ENCODE results near the gene MRGPRD. TPM values are rescaled to one million over a fixed set of nuclear protein-coding genes. Genes with fewer than 3 reads are reported as not detected.

Gene MRGPRD
- total RNA-seq, 1 experiment from 2014 or later: not detected

GRCh38 chr11:68938816-68939582 lies 41.8 kb downstream of the MRGPRD start:
- TF ChIP-seq CREM (CRISPR knock-in tag; IDR thresholded peaks at IDR 0.05) (no peak), NR1H2 (CRISPR knock-in tag; IDR thresholded peaks at IDR 0.05) (no peak), STAT6 (CRISPR knock-in tag; conservative IDR thresholded peaks at IDR 0.05; ENCODE audit: low read depth) (no peak), ZNF263 (CRISPR knock-in tag; IDR thresholded peaks at IDR 0.05; ENCODE audit: low read depth) (no peak), FOXJ3 (CRISPR knock-in tag; IDR thresholded peaks at IDR 0.05; ENCODE audit: borderline replicate concordance) (no peak), EMX1 (CRISPR knock-in tag; IDR thresholded peaks at IDR 0.05) (no peak)
- Mint-ChIP-seq H3K9me3 (no peaks in the 10 kb centered on the region), H3K4me3 (no peak overlapping the region), H3K27me3 (ENCODE audit: low read depth) (no peaks in the 10 kb centered on the region), H3K36me3 (peaks cover 14% of the 10 kb centered on the region; the same call in 1 of the 2 replicates), H3K4me1 (no peaks in the 10 kb centered on the region), H3K27ac (peak overlapping the region; percentile 75)
- DNase-seq (ENCODE audit: low spot score) (no peak), ATAC-seq (no peak)
- CTCF ChIA-PET: interaction anchor here (1.9 to 3.1 kb wide), 2 partner anchors 11 to 17 kb away, joined by 7 to 16 read pairs; no protein-coding TSS in a partner anchor
- POLR2A ChIA-PET: interaction anchor here (0.5 kb wide), 1 partner anchor 139 kb away, joined by 3 read pairs; no protein-coding TSS in a partner anchor

- H3K36me3 Mint-ChIP-seq: peaks cover 14% of the 10 kb centered on the region; the same call in 1 of the 2 replicates
- CTCF ChIA-PET: no interaction called here
- no peak overlapping the region for H3K4me3 Mint-ChIP-seq
- peak overlapping the region; percentile 75; the same call in 1 of the 2 replicates for H3K27ac Mint-ChIP-seq
- TF ChIP-seq ATF6 (CRISPR knock-in tag; IDR thresholded peaks at IDR 0.05): no peak
- TF ChIP-seq ZNF416 (CRISPR knock-in tag; IDR thresholded peaks at IDR 0.05): no peak
- TF ChIP-seq JUN (CRISPR knock-in tag; IDR thresholded peaks at IDR 0.05): no peak
- POLR2A ChIA-PET: no interaction called here
- H3K27me3 Mint-ChIP-seq (ENCODE audit: low read depth): no peaks in the 10 kb centered on the region
- H3K9me3 Mint-ChIP-seq: no peaks in the 10 kb centered on the region
- ATAC-seq (no peak), DNase-seq (ENCODE audit: low spot score) (no peak)
- H3K4me1 Mint-ChIP-seq: no peaks in the 10 kb centered on the region
Observed at GRCh38 chr11:68938088-68938487, 42.7 kb downstream of the MRGPRD start.

DNA sequence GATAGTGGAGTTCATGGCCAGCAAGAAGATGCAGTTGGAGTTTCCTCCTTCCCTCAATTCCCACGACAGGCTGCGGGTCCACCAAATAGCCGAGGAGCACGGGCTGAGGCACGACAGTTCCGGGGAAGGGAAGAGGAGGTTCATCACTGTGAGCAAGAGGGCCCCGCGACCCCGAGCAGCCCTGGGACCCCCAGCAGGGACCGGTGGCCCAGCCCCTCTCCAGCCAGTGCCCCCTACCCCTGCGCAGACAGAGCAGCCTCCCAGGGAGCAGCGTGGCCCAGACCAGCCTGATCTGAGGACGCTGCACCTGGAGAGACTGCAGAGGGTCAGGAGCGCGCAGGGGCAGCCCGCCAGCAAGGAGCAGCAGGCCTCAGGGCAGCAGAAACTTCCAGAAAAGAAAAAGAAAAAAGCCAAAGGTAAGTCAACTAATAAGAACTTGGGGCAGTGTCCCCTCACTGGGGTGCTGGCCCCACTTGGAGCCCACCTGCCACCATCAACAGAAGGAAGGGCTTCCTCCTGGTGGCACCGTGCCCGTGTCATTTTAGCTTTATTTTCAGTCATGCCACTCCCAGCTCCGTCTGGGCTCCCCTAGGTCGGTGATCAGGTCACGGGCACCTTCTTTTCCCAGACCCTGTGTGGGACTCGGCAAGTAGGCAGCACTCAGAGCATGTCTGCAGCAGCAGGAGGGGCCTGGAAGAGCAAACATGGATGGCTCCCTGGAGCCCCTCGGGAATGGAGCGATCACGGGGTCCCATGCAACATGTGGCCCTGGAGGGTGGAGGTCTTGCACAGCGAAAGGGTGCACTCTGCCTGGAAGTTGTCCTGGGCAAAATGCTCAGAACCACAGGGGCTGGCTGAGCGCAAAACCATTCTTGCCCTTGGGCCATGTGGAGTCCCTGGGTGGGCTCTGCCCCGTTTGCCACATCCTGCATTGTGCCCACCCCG lies 43.8 kb downstream of the MRGPRD start:
- Mint-ChIP-seq H3K4me3 (no peak overlapping the region), H3K4me1 (no peaks in the 10 kb centered on the region), H3K27ac (no peak overlapping the region), H3K9me3 (no peaks in the 10 kb centered on the region), H3K27me3 (ENCODE audit: low read depth) (no peaks in the 10 kb centered on the region), H3K36me3 (peaks cover 14% of the 10 kb centered on the region; the same call in 1 of the 2 replicates)
- ChIA-PET CTCF (no interaction called here), POLR2A (no interaction called here)
- no peak for ATAC-seq
- DNase-seq (ENCODE audit: low spot score): no peak
- TF ChIP-seq ESRRA (CRISPR knock-in tag; IDR thresholded peaks at IDR 0.05; ENCODE audit: borderline replicate concordance) (no peak), ATF1 (CRISPR knock-in tag; IDR thresholded peaks at IDR 0.05) (no peak), AFF4 (CRISPR knock-in tag; IDR thresholded peaks at IDR 0.05; ENCODE audit: borderline replicate concordance) (no peak), ATF2 (CRISPR knock-in tag; IDR thresholded peaks at IDR 0.05; ENCODE audit: borderline replicate concordance, low read depth) (no peak), CBFB (CRISPR knock-in tag; IDR thresholded peaks at IDR 0.05; ENCODE audit: low read depth) (no peak), IRF1 (CRISPR knock-in tag; IDR thresholded peaks at IDR 0.05) (no peak), NR1H2 (CRISPR knock-in tag; IDR thresholded peaks at IDR 0.05) (no peak)
- TF ChIP-seq, protein P1, sequence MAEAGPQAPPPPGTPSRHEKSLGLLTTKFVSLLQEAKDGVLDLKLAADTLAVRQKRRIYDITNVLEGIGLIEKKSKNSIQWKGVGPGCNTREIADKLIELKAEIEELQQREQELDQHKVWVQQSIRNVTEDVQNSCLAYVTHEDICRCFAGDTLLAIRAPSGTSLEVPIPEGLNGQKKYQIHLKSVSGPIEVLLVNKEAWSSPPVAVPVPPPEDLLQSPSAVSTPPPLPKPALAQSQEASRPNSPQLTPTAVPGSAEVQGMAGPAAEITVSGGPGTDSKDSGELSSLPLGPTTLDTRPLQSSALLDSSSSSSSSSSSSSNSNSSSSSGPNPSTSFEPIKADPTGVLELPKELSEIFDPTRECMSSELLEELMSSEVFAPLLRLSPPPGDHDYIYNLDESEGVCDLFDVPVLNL (CRISPR knock-in tag; IDR thresholded peaks at IDR 0.05; ENCODE audit: borderline replicate concordance, low read depth): no peak

Measured in WTC11 (cell line).